OCI-LY1 (cell line): Measurements from ENCODE around the gene NOP53.

Source experiments
- CTCF ChIP-seq: fragments of 200-600 bp; sonication (generic), shearing (Covaris generic); IDR thresholded peaks from 2 replicates; pipeline ENCODE4 v1.5.1; 2017; ENCODE audit warnings: mild to moderate bottlenecking, antibody characterized with exemption, low read length, moderate library complexity, mixed read lengths
- EZH2 ChIP-seq: fragments of 200-600 bp; sonication (generic), shearing (Covaris generic); IDR thresholded peaks from 2 replicates; pipeline ENCODE4 v1.8.0; 2017; ENCODE audit warnings: borderline replicate concordance, mixed run types, mild to moderate bottlenecking, antibody characterized with exemption, low read length, moderate library complexity, mixed read lengths

- TF ChIP-seq CTCF: no peak
- no peak for TF ChIP-seq EZH2
Measured at GRCh38 chr19:47698631-47699359, 46.6 kb upstream of the NOP53 start.
